GM23338 (cell line): ENCODE data around the gene ASZ1. TPM values are rescaled to one million over a fixed set of nuclear protein-coding genes. Genes with fewer than 3 reads are reported as not detected.

ENCODE experiments used
- ATAC-seq: fragments of 200-7000 bp; cut with Tn5 transposase; 3 replicates; pipeline ENCODE4 v1.9.1; 2020
- DNase-seq: peaks from one replicate; pipeline ENCODE4 v3.0.0-alpha.2; 2015; ENCODE audit warnings: low spot score
- H2AFZ ChIP-seq: fragments of 200-600 bp; sonication (generic); 2 replicates; pipeline ENCODE4 v1.8.0; 2016; ENCODE audit warnings: antibody characterized with exemption, mild to moderate bottlenecking, moderate library complexity
- H3F3A ChIP-seq: fragments of 200-600 bp; sonication (generic); replicated peaks from 2 replicates; pipeline ENCODE4 v1.8.0; 2017; ENCODE audit warnings: antibody characterized with exemption, mixed run types, low read depth
- H3K27ac ChIP-seq: fragments of 200-600 bp; sonication (generic); 2 replicates; pipeline ENCODE4 v1.6.1; 2016; ENCODE audit warnings: low read depth
- H3K27me3 ChIP-seq: fragments of 200-600 bp; sonication (generic); 2 replicates; pipeline ENCODE4 v1.8.0; 2016; ENCODE audit warnings: mild to moderate bottlenecking, mixed run types, moderate library complexity; ENCODE audit not compliant: insufficient read depth
- H3K36me3 ChIP-seq: fragments of 200-600 bp; sonication (generic); 2 replicates; pipeline ENCODE4 v1.8.0; 2016; ENCODE audit warnings: mild to moderate bottlenecking; ENCODE audit not compliant: insufficient read depth
- H3K4me1 ChIP-seq: fragments of 200-600 bp; sonication (generic); 2 replicates; pipeline ENCODE4 v1.8.0; 2016; ENCODE audit warnings: mild to moderate bottlenecking, moderate library complexity; ENCODE audit not compliant: insufficient read depth
- H3K4me2 ChIP-seq: fragments of 200-600 bp; sonication (generic); 2 replicates; pipeline ENCODE4 v1.7.1; 2017; ENCODE audit warnings: mixed run types
- H3K4me3 ChIP-seq: fragments of 200-600 bp; sonication (generic); 2 replicates; pipeline ENCODE4 v1.6.1; 2016; ENCODE audit warnings: mixed run types
- H3K79me2 ChIP-seq: fragments of 200-600 bp; sonication (generic); replicated peaks from 2 replicates; pipeline ENCODE4 v1.8.0; 2017; ENCODE audit warnings: mild to moderate bottlenecking; ENCODE audit not compliant: insufficient read depth
- H3K9me2 ChIP-seq: fragments of 200-600 bp; sonication (generic); 2 replicates; pipeline ENCODE4 v1.8.0; 2017; ENCODE audit not compliant: insufficient read depth
- H4K20me1 ChIP-seq: fragments of 200-600 bp; sonication (generic); replicated peaks from 2 replicates; pipeline ENCODE4 v1.8.0; 2017; ENCODE audit warnings: mild to moderate bottlenecking; ENCODE audit not compliant: insufficient read depth
- H3K27ac Mint-ChIP-seq: 2 replicates; pipeline ENCODE4 v1.8.0; 2020; ENCODE audit warnings: inconsistent platforms, mild to moderate bottlenecking, moderate library complexity, mixed read lengths
- H3K27me3 Mint-ChIP-seq: 3 replicates; pipeline ENCODE4 v1.8.0; 2022; ENCODE audit warnings: low read depth, mild to moderate bottlenecking, moderate library complexity, mixed read lengths, inconsistent platforms; ENCODE audit not compliant: insufficient read depth, poor library complexity
- H3K36me3 Mint-ChIP-seq: 3 replicates; pipeline ENCODE4 v1.8.0; 2021; ENCODE audit warnings: low read depth, mild to moderate bottlenecking, inconsistent platforms, moderate library complexity, mixed read lengths
- H3K4me1 Mint-ChIP-seq: 3 replicates; pipeline ENCODE4 v1.8.0; 2020; ENCODE audit warnings: mild to moderate bottlenecking, inconsistent platforms, mixed read lengths
- H3K4me3 Mint-ChIP-seq: 3 replicates; pipeline ENCODE4 v1.8.0; 2021; ENCODE audit warnings: moderate library complexity, mild to moderate bottlenecking, inconsistent platforms, mixed read lengths
- H3K9me3 Mint-ChIP-seq: 3 replicates; pipeline ENCODE4 v1.8.0; 2020; ENCODE audit warnings: moderate library complexity, mild to moderate bottlenecking, inconsistent platforms, mixed read lengths
- CREB1 ChIP-seq: fragments of 250-450 bp; sonication (Bioruptor Pico); IDR thresholded peaks from 2 replicates; pipeline ENCODE4 v1.5.0; 2020; ENCODE audit warnings: low read depth, mild to moderate bottlenecking, moderate library complexity
- EZH2 ChIP-seq: fragments of 200-600 bp; sonication (generic); IDR thresholded peaks from one replicate; pipeline ENCODE4 v1.8.0; 2017; ENCODE audit warnings: antibody characterized with exemption, mild to moderate bottlenecking, low read depth; ENCODE audit not compliant: unreplicated experiment
- EZH2phosphoT487 ChIP-seq: fragments of 200-600 bp; sonication (generic); IDR thresholded peaks from one replicate; pipeline ENCODE4 v1.8.1; 2018; ENCODE audit warnings: antibody characterized with exemption; ENCODE audit not compliant: unreplicated experiment
- STAT1 ChIP-seq: IDR thresholded peaks from one replicate; pipeline ENCODE4 v1.6.1; 2016; ENCODE audit warnings: antibody characterized with exemption; ENCODE audit not compliant: unreplicated experiment
- ZNF462 ChIP-seq: fragments of 250-450 bp; sonication (Bioruptor Pico); IDR thresholded peaks from 2 replicates; pipeline ENCODE4 v1.5.0; 2020; ENCODE audit warnings: mild to moderate bottlenecking, moderate library complexity
- polyA plus RNA-seq: library from polyadenylated mRNA; unstranded; fragments of >200 nt; fragmentation: Nextera tagmentation; extraction: Ambion mirVana; gene quantifications from 2 replicates; pipeline ENCODE4 v1.2.1, GENCODE V29; 2016
- total RNA-seq: library from RNA; depleted of rRNA; stranded (reverse); fragments of >200 nt; shearing (Covaris generic); gene quantifications from 2 replicates; pipeline ENCODE4 v1.2.3, GENCODE V29; 2014

ASZ1 gene
- total and polyA plus RNA-seq, 2 experiments from 2014 or later, result not detected

GRCh38 chr7:117324960-117325359 is 102.3 kb downstream of the ASZ1 start:
- Mint-ChIP-seq H3K27me3 (peaks cover 64% of the 10 kb centered on the region), H3K27ac (no peak overlapping the region), H3K36me3 (no peaks in the 10 kb centered on the region), H3K9me3 (peaks cover 7% of the 10 kb centered on the region; the same call in 2 of the 3 replicates), H3K4me3 (peak overlapping the region; percentile 83), H3K4me1 (peaks cover 15% of the 10 kb centered on the region; the same call in 2 of the 3 replicates)
- H3K36me3 ChIP-seq, result 0 out of 2 replicates have a peak, but pooled peaks cover 4% of the 10 kb centered on the region
- H3K9me2 ChIP-seq, result no peaks in the 10 kb centered on the region
- 0 out of 2 replicates have a peak, but pooled peaks cover 3% of the 10 kb centered on the region for H3F3A ChIP-seq
- TF ChIP-seq CREB1 (CRISPR knock-in tag) (no peak), STAT1 (no peak), EZH2 (peak; percentile 79)
- H3K4me2 ChIP-seq, result peak overlapping the region; percentile 98
- no peak overlapping the region for H3K27ac ChIP-seq
- no peaks in the 10 kb centered on the region for H3K79me2 ChIP-seq
- H2AFZ ChIP-seq, result peak overlapping the region; percentile 99
- DNase-seq (peak; percentile 55), ATAC-seq (peak; percentile 14)
- H4K20me1 ChIP-seq, result peaks cover 9% of the 10 kb centered on the region; the same call in 1 of the 2 replicates
- peaks cover 4% of the 10 kb centered on the region for H3K4me1 ChIP-seq
- peak overlapping the region; percentile 84 for H3K4me3 ChIP-seq
- peaks cover 77% of the 10 kb centered on the region for H3K27me3 ChIP-seq

DNA sequence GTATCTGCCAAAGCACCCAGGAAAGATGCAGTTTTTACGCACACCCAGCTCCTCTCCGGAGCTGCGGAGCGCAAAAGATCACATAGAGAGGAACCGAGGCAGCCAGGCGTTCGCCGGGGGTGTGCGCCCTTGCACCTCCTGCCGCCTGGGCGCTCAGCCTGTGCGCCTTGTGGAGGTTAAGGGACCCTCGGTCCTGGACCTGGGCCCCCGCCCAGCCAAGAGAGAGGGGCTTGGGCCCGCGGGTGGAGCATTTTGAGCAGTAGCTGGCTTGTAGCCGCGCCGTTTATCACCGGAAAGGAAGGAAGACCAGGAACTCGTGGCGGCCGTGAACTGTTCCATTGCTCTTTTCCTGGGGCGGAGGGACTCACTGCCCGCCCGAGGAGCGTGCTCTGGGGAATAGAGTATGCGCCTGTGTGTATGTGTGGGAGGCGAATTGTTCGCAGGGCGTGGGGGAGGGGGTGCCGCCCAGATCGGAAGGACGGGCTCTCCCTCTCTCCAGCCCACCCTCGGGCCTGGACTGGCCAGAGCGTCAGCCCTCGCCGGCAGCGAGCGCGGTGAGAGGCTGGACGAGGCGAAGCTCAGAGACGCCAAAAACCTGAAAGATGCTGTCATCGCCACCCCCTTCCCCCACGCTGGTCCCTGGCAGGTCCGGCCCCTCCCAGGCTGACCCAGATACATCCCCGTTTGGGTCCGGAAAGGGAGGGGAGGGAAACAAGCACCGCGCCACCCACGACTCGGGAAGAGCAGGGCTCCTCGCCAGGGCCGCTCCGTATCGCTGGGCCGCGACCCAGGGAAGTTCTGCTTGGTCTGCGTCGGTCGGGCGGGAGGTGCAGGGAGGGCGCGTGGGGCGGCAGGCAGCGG is 103.2 kb downstream of the ASZ1 start:
- DNase-seq (peak; percentile 59), ATAC-seq (peak; percentile 67)
- H3K79me2 ChIP-seq, result no peaks in the 10 kb centered on the region
- H3K27ac ChIP-seq, result no peak overlapping the region
- Mint-ChIP-seq H3K4me1 (peaks cover 15% of the 10 kb centered on the region; the same call in 2 of the 3 replicates), H3K4me3 (peak overlapping the region; percentile 83), H3K9me3 (peaks cover 7% of the 10 kb centered on the region; the same call in 2 of the 3 replicates), H3K36me3 (no peaks in the 10 kb centered on the region), H3K27me3 (peaks cover 71% of the 10 kb centered on the region), H3K27ac (no peak overlapping the region)
- no peaks in the 10 kb centered on the region for H3K9me2 ChIP-seq
- H4K20me1 ChIP-seq, result peaks cover 9% of the 10 kb centered on the region; the same call in 1 of the 2 replicates
- no peak for TF ChIP-seq ZNF462 (CRISPR knock-in tag)
- TF ChIP-seq EZH2, result peak; percentile 74
- peak; percentile 66 for TF ChIP-seq EZH2phosphoT487
- peaks cover 86% of the 10 kb centered on the region for H3K27me3 ChIP-seq
- peak overlapping the region; percentile 98 for H3K4me2 ChIP-seq
- H3K4me3 ChIP-seq, result peak overlapping the region; percentile 84
- H3F3A ChIP-seq, result 0 out of 2 replicates have a peak, but pooled peaks cover 3% of the 10 kb centered on the region
- 0 out of 2 replicates have a peak, but pooled peaks cover 4% of the 10 kb centered on the region for H3K36me3 ChIP-seq
- peaks cover 4% of the 10 kb centered on the region for H3K4me1 ChIP-seq
- H2AFZ ChIP-seq, result peak overlapping the region; percentile 99
